CMK (cell line): ENCODE results near the gene PDE8B.

Source experiments
- DNase-seq: peaks from one replicate; pipeline ENCODE4 v3.0.0-alpha.2; 2010; ENCODE audit warnings: low read depth

PDE8B gene

DNA sequence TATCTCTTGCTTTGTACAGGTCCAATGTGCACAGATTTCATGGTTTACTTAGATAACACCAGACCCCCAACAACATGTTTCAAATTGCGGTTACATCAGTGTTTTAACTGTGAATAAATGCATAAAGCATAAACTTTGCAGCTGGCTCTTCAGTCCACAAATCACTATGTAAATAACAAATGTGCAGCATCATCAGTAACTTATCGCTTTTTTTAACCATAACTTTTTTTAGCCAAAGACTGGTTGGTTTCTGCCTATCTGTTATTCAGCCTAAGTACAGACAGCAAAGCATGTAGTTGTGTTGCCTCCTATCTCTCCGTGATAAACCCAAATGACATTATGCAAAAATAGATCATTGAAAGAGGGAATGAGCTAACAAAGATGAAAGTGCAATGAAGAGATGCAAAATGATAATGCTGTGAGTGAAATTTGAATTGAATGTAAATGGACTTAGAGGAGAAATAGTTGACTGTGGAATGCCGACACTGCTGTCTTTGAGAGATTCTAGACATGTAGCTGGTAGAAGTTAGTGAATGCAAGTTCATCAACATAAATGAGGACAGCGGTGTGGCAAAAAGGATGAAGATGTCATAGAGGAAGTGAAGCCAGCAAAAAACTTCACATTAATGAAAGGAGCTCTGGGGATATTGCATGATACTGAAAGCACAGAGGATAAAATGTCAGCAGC is 108.8 kb downstream of the PDE8B start:
- DNase-seq: no peak

GRCh38 chr5:77321793-77322394 is 111.4 kb downstream of the PDE8B start:
- DNase-seq: no peak

DNA sequence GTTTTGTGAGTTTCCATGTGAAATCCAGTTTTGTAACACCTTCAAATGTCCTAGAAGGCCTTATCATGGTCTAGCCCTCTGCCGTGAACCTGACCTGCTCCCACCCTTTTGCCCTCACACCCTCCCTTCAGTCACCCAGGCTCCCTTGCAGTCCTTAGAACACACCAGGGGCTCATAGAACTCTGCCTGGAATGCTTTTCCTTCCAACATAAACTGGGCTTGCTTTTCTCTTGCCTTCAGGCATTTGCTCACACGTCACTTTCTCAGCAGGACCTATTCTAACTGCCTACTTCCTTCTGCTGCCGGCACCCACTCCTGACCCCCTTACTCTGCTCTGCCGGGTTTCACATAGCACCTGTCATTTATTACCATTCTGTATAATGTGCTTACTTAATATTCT is 111.9 kb downstream of the PDE8B start:
- no peak for DNase-seq

- DNase-seq: no peak
These were observed 115.6 kb downstream of the PDE8B start for GRCh38 chr5:77325921-77326541.

DNA sequence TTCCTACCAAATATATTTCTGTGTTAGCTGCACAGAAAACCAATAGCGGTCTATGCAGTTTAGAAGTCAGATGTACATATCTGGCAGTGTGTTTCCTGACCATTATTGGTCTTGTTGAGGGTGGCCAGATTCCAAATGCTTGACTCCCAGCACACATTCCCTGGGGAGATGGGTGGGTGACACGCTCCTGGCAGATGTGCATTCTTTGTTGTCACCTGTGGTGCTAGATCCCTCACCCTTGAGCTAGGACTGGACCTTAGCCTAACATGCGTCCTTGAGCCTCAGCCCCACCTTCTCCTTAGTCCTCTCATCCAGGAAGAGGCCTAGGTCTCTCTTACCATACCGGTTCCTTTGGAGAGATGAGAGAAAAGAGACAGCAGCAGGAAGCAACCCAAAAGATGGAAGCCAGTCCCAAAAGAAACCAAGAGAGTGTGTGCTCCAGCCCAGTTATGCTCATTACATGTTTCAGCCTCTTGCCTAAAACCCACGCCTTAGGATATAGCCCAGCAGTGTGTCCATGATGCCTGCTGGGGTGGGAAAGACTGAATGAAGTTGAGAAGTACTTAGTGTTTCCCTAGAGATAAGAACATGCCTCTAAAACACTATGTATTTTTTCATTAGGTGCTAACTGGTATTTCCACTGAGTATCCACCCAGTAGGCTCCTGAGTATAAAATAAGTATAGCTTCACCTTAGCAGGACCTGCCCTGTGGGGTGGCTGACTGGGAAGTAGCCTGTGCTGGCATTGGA is 116.7 kb downstream of the PDE8B start:
- DNase-seq: no peak

DNA sequence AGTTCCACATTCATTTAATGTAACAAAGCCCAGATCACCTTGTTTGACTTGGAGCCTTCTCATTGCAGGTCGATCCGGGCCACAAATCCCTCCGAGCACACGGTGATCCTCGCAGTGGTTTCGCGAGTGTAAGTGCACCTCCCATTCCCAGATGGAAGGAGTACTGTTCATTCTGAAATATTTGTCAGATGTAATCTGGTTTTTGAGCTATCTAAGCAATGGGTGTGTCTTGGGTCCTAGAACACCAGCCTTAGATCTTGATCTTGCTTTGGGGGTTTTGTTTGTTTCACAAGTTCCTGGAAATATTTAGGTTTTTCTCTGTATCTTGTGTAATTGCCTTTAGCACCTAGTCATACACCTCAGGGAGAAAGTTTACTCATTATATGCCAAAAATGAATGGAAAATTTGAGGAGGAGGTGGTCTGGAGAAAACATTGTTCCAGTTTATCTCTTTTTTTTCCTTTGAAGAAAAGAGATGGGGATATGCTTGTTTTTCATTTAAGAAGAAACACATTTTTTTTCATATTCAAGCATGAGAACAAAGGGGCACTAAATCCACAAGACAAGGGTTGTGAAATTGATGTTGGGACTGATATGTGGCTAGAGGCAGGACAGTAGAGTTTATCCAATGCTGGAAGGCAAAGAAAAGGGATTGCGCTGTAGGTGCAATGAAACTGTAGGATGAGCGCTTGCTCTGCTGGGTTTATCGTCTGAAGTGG is 118.6 kb downstream of the PDE8B start:
- DNase-seq: no peak

DNA sequence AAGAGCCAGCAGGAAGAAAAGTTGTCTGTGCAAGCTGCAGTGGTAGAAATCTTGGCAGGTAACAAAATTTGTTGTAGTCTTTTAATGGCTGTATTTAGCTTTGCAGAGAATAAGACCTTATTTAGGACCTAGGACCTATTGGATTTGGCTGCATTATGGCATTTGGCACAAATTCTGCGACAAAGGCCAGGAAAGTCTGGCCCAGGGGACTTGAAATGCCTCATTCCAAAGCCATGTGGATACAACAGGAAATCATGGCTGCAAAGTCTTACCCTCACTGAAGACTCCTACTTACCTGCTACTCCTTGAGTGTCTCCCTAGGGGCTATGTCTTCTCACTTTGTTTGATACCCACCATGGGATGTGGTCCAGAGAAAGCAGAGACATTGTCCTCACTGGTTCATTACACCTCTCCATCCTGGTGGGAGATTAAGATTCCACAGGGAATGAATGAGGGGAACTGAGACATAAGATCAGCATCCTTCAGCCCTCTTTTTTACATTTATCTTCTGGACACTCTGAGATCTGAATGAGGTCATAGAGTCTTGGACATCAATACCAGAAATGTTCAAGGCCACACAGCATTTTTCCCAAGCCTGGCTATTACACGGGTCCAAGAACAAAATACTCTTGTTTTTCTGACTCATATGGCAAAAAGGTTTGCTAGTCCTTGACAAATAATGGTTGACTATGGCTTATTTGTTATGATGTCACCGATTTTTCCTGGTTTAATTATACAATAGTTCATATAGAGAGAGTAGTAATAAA is 119.4 kb downstream of the PDE8B start:
- no peak for DNase-seq

GRCh38 chr5:77333036-77333435 is 122.6 kb downstream of the PDE8B start:
- no peak for DNase-seq

GRCh38 chr5:77333451-77334123 is 123.1 kb downstream of the PDE8B start:
- no peak for DNase-seq

- DNase-seq: no peak
These were observed 126.8 kb downstream of the PDE8B start for GRCh38 chr5:77337246-77337645.

DNA sequence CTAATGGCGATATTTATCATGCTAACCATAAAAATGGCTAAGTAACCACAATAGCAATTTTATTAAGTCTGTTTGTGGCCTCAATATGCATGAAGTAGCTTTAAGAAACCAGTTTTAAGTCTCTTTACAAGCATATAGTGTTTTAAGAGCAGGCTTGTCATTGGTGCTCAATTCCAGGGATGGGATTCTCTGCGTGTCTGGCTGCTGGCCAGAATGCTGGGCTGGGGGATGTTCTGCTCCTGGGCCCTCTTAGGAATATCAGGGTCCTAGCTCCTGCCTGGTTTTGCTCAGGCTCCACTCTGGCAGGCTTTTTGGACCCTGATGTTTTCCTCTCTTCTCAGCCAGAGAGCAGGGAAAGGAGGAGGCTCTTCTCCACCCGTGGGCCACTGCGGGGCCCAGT is 127.2 kb downstream of the PDE8B start:
- no peak for DNase-seq

DNA sequence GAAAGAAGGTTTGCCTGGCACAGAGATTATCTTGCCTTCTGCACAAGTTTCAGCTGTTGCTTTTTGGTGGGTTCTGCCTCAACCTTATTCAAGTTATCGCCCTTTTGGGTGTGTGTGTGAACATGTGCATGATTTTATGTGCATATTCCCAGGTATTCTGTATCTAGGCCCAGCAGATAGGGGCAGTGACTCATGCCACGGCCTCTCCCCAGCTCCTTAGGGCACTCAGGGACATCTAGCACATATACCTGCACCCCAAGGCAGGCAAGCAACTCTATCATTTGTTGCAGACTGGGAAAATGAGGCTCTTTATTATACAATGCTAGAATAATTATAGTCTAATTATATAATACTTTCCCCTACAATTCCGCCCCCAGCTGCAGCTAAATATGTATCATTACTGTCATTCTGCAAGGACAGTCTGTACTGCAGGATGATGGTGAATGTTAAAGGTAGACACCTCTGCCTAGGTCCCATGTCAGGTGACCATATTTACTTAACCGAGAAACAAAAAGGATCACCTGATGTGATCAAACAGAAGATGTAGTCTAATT is 128.9 kb downstream of the PDE8B start:
- DNase-seq: no peak

DNA sequence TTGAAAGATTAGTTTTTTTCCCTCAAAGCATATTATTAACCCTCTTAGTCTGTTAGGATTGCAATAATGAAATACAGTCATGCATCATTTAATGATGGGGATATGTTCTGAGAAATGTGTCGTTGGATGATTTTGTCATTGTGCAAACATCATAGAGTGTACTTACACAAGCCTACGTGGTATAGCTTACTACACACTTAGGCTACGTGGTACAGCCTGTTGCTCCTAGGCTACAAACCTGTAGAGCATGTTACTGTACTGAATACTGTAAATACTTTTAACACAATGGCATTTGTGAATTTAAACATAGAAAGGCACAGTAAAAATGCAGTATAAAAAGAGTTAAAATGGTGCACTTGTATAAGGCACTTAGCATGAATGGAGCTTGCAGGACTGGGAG is 132.7 kb downstream of the PDE8B start:
- DNase-seq: no peak

DNA sequence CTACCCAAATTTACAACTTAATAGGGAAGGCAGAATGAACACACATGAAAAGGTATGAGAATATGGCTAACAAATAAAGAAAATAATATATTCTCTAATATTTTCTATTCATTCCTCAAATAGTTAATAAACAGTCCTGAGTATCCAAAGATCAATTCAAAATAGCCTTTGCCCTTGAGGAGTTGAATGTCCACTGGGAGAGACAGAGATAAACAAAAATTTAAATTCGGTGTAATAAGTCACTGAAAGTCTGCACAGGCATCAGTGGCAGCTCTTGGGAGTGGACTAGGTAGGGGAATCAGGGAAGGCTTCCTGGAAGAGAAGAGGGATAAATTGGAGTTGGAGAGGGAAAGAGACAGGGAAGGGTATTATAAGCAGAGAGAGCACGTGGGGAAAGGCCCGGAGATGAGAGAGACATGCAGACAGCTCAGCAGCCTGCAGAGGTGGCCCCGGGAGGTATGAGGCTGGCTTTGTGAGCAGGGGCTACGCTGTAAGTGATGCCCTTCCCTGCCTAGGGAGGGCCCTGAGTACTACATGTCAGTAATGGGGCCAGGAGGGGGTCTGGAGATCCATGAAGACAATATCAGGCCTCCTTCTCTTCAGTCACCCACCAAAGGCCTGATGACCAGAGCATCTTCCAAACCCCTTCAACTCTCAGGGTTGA is 137.1 kb downstream of the PDE8B start:
- no peak for DNase-seq

DNA sequence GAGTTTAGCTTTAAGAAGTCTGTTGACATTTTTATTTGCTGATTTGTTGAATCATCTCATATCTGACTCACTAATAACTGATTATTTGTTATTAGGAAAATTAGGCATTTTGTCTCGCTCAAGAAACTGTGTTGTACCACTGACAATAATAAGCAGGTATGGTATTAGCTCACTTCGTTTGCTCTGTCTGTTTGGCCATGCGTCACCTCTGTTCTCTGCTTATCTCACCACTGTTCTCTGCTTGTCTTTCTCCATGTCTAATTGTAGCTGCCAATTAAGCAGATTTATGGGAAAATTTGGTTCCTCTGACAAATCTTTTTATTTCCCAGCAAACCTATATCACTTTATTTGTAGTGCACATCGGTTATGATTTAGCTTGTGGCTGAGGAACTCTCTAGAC is 142.8 kb downstream of the PDE8B start:
- no peak for DNase-seq

DNA sequence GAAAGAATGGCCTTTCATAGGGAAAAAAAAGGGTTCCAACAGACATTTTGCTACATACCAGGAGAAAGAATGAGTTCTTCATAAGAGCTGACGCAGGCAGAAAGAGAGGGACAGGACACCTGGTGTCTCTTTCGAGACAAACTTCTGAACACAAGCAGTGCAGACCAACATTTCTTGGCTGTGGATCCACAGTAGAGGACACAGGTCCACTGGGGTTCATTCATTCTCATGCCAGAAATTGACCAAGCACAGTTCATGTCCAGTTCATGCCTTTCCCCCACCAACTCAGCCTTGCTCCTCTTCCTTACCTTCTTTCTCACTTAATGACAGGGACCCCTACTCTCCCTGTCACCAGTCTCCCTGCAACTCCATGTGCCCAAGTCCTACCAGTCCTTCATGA is 144.0 kb downstream of the PDE8B start:
- no peak for DNase-seq

GRCh38 chr5:77355080-77355479 is 144.6 kb downstream of the PDE8B start:
- no peak for DNase-seq

GRCh38 chr5:77355751-77356150 is 145.3 kb downstream of the PDE8B start:
- DNase-seq: no peak

- DNase-seq: no peak
These were observed 146.3 kb downstream of the PDE8B start for GRCh38 chr5:77356740-77357139.
